BLaER1 treated with 17β-estradiol and CSF1 and Interleukin-3, amounts not matched to agents 10 nM and 100 nM (cell line): ENCODE measurements around the gene C16orf90.
A peak's percentile ranks its signal among the peaks of the same experiment; 100 is the strongest.
"Not testable (repeated sequence)": the region's sequence is repeated elsewhere in the genome, so short reads cannot be mapped to it uniquely, and the experiment has no call there.

ENCODE experiments used
- H3K27ac ChIP-seq, 11 experiments: shearing (Covaris generic); formaldehyde crosslinking; 2 replicates each; pipeline ENCODE4 v1.8.1; 2022
- H3K27me3 ChIP-seq, 11 experiments: shearing (Covaris generic); formaldehyde crosslinking; 2 replicates each; pipeline ENCODE4 v1.8.1; 2022
- H3K36me3 ChIP-seq, 11 experiments: shearing (Covaris generic); formaldehyde crosslinking; 2 replicates each; pipeline ENCODE4 v1.8.1; 2022
- H3K4me1 ChIP-seq, 10 experiments: shearing (Covaris generic); formaldehyde crosslinking; 2 replicates each; pipeline ENCODE4 v1.8.1; 2022
- H3K4me2 ChIP-seq, 11 experiments: shearing (Covaris generic); formaldehyde crosslinking; 2 replicates each; pipeline ENCODE4 v1.8.1; 2022
- H3K4me3 ChIP-seq, 10 experiments: shearing (Covaris generic); formaldehyde crosslinking; 2 replicates each; pipeline ENCODE4 v1.8.1; 2022
- H3K9ac ChIP-seq, 11 experiments: shearing (Covaris generic); formaldehyde crosslinking; 2 replicates each; pipeline ENCODE4 v1.8.1; 2022
- H3K9me3 ChIP-seq, 11 experiments: shearing (Covaris generic); formaldehyde crosslinking; replicated peaks in 1 of 11; 2 replicates each; pipeline ENCODE4 v1.8.1; 2022
- H4K20me1 ChIP-seq, 11 experiments: shearing (Covaris generic); formaldehyde crosslinking; 2 replicates each; pipeline ENCODE4 v1.8.1; 2022
- Cebpa-rat ChIP-seq, 11 experiments: shearing (Covaris generic); IDR thresholded peaks; 2 replicates each; pipeline ENCODE4 v1.8.1; 2022

Gene C16orf90

GRCh38 chr16:3474136-3474779 is 21.0 kb downstream of the C16orf90 start:
- peaks cover 62 to 100% (median 99%) of the 10 kb centered on the region in 11 experiments for H4K20me1 ChIP-seq
- H3K9me3 ChIP-seq: peaks cover 35 to 45% (median 43%) of the 10 kb centered on the region in 11 experiments; a peak in 21 of 22 replicates
- H3K27me3 ChIP-seq: no peaks in the 10 kb centered on the region
- H3K4me3 ChIP-seq: no peak overlapping the region
- no peak for TF ChIP-seq Cebpa-rat (IDR thresholded peaks at IDR 0.05)
- H3K9ac ChIP-seq: no peak overlapping the region
- H3K4me2 ChIP-seq: no peak overlapping the region
- no peak overlapping the region for H3K27ac ChIP-seq
- H3K36me3 ChIP-seq: peaks cover 73 to 99% (median 90%) of the 10 kb centered on the region in 11 experiments
- no peaks in the 10 kb centered on the region for H3K4me1 ChIP-seq

- H3K36me3 ChIP-seq: peaks cover 68 to 99% (median 90%) of the 10 kb centered on the region in 11 experiments
- H3K4me3 ChIP-seq, H3K9ac ChIP-seq, H3K27ac ChIP-seq, H3K27me3 ChIP-seq, H3K4me2 ChIP-seq, H3K4me1 ChIP-seq: not testable (repeated sequence)
- peaks cover 35 to 50% (median 43%) of the 10 kb centered on the region in 11 experiments; a peak in 21 of 22 replicates for H3K9me3 ChIP-seq
- peaks cover 64 to 100% (median 99%) of the 10 kb centered on the region in 11 experiments for H4K20me1 ChIP-seq
Observed at GRCh38 chr16:3473596-3473943, 21.7 kb downstream of the C16orf90 start.

- Histone ChIP-seq H3K4me3 (no peak overlapping the region), H3K27ac (no peak overlapping the region), H3K36me3 (peaks cover 66 to 99% (median 90%) of the 10 kb centered on the region in 11 experiments), H3K9ac (no peak overlapping the region), H4K20me1 (peaks cover 64 to 100% (median 99%) of the 10 kb centered on the region in 11 experiments), H3K27me3 (no peaks in the 10 kb centered on the region), H3K4me1 (peaks cover 0 to 5% (median 0%) of the 10 kb centered on the region in 10 experiments; a peak in 4 of 20 replicates), H3K4me2 (no peak overlapping the region), H3K9me3 (peaks cover 35 to 55% (median 43%) of the 10 kb centered on the region in 11 experiments; a peak in 21 of 22 replicates)
- no peak for TF ChIP-seq Cebpa-rat (IDR thresholded peaks at IDR 0.05)
Observed at GRCh38 chr16:3472878-3473595, 22.3 kb downstream of the C16orf90 start.

- no peak overlapping the region for H3K4me2 ChIP-seq
- H4K20me1 ChIP-seq: peaks cover 71 to 100% (median 99%) of the 10 kb centered on the region in 11 experiments
Observed at GRCh38 chr16:3471518-3472176, 23.6 kb downstream of the C16orf90 start.

GRCh38 chr16:3470723-3471122 is 24.6 kb downstream of the C16orf90 start:
- H3K27ac ChIP-seq: no peak overlapping the region

More at GRCh38 chr16:3471518-3472176, 23.6 kb downstream of the C16orf90 start:
- peaks cover 0 to 18% (median 9%) of the 10 kb centered on the region in 10 experiments; a peak in 10 of 20 replicates for H3K4me1 ChIP-seq
- peaks cover 73 to 99% (median 91%) of the 10 kb centered on the region in 11 experiments for H3K36me3 ChIP-seq
- no peak for TF ChIP-seq Cebpa-rat (IDR thresholded peaks at IDR 0.05)
- H3K27me3 ChIP-seq: no peaks in the 10 kb centered on the region
- H3K9me3 ChIP-seq: peaks cover 35 to 69% (median 46%) of the 10 kb centered on the region in 11 experiments; a peak in 21 of 22 replicates
- no peak overlapping the region for H3K4me3 ChIP-seq
- H3K27ac ChIP-seq: no peak overlapping the region
- no peak overlapping the region for H3K9ac ChIP-seq

GRCh38 chr16:3469736-3470135 is 25.6 kb downstream of the C16orf90 start:
- no peaks in the 10 kb centered on the region for H3K27me3 ChIP-seq
- H3K4me2 ChIP-seq: no peak overlapping the region
- peaks cover 75 to 100% (median 99%) of the 10 kb centered on the region in 11 experiments for H4K20me1 ChIP-seq
- peaks cover 0 to 21% (median 12%) of the 10 kb centered on the region in 10 experiments; a peak in 14 of 20 replicates for H3K4me1 ChIP-seq
- no peak overlapping the region for H3K4me3 ChIP-seq
- H3K9me3 ChIP-seq: peaks cover 35 to 86% (median 47%) of the 10 kb centered on the region in 11 experiments; a peak in 21 of 22 replicates
- TF ChIP-seq Cebpa-rat (IDR thresholded peaks at IDR 0.05): no peak
- H3K27ac ChIP-seq: no peak overlapping the region
- peaks cover 81 to 100% (median 92%) of the 10 kb centered on the region in 11 experiments for H3K36me3 ChIP-seq
- H3K9ac ChIP-seq: no peak overlapping the region

More at GRCh38 chr16:3470723-3471122, 24.6 kb downstream of the C16orf90 start:
- peaks cover 0 to 18% (median 10%) of the 10 kb centered on the region in 10 experiments; a peak in 11 of 20 replicates for H3K4me1 ChIP-seq
- no peaks in the 10 kb centered on the region for H3K27me3 ChIP-seq
- H4K20me1 ChIP-seq: peaks cover 73 to 100% (median 99%) of the 10 kb centered on the region in 11 experiments
- no peak overlapping the region for H3K9ac ChIP-seq
- H3K4me3 ChIP-seq: no peak overlapping the region
- H3K36me3 ChIP-seq: peaks cover 77 to 100% (median 92%) of the 10 kb centered on the region in 11 experiments
- H3K9me3 ChIP-seq: peaks cover 35 to 78% (median 46%) of the 10 kb centered on the region in 11 experiments; a peak in 21 of 22 replicates
- no peak for TF ChIP-seq Cebpa-rat (IDR thresholded peaks at IDR 0.05)
- H3K4me2 ChIP-seq: no peak overlapping the region

GRCh38 chr16:3468501-3468900 is 26.8 kb downstream of the C16orf90 start:
- H3K27ac ChIP-seq: peak overlapping the region in 4 of 11 experiments; percentile 14 to 49 (median 24); a peak in 3 of 22 replicates
- H3K4me1 ChIP-seq: peaks cover 12 to 33% (median 23%) of the 10 kb centered on the region in 10 experiments
- H3K27me3 ChIP-seq: no peaks in the 10 kb centered on the region
- no peak overlapping the region for H3K4me3 ChIP-seq
- TF ChIP-seq Cebpa-rat (IDR thresholded peaks at IDR 0.05): no peak
- peaks cover 66 to 100% (median 100%) of the 10 kb centered on the region in 11 experiments for H4K20me1 ChIP-seq
- H3K4me2 ChIP-seq: peak overlapping the region in 2 of 11 experiments; percentile 1 to 34; a peak in 1 of 22 replicates
- H3K9me3 ChIP-seq: peaks cover 35 to 92% (median 48%) of the 10 kb centered on the region in 11 experiments; a peak in 21 of 22 replicates
- H3K36me3 ChIP-seq: peaks cover 80 to 100% (median 93%) of the 10 kb centered on the region in 11 experiments
- H3K9ac ChIP-seq: no peak overlapping the region

GRCh38 chr16:3467921-3468320 is 27.4 kb downstream of the C16orf90 start:
- Histone ChIP-seq H3K9ac (no peak overlapping the region), H3K27me3 (no peaks in the 10 kb centered on the region), H3K4me3 (no peak overlapping the region), H3K36me3 (peaks cover 79 to 100% (median 90%) of the 10 kb centered on the region in 11 experiments), H3K4me1 (peaks cover 12 to 36% (median 25%) of the 10 kb centered on the region in 10 experiments), H3K9me3 (peaks cover 32 to 89% (median 47%) of the 10 kb centered on the region in 11 experiments; a peak in 21 of 22 replicates), H3K27ac (peak overlapping the region in 2 of 11 experiments; percentile 21 to 49; a peak in 2 of 22 replicates), H4K20me1 (peaks cover 61 to 100% (median 100%) of the 10 kb centered on the region in 11 experiments), H3K4me2 (peak overlapping the region in 3 of 11 experiments; percentile 1 to 34 (median 33); a peak in 5 of 22 replicates)
- TF ChIP-seq Cebpa-rat (IDR thresholded peaks at IDR 0.05): no peak
